MM.1S (cell line): ENCODE results near the gene RUNX1.
"Not testable (repeated sequence)": the region's sequence is repeated elsewhere in the genome, so short reads cannot be mapped to it uniquely, and the experiment has no call there.

Experiments used
- DNase-seq: peaks from one replicate; pipeline ENCODE4 v3.0.0-alpha.2; 2015
- H2AFZ ChIP-seq: fragments of 300-600 bp; sonication (generic); 2 replicates; pipeline ENCODE4 v1.6.0; 2016; ENCODE audit warnings: antibody characterized with exemption, low read length
- H3F3A ChIP-seq: fragments of 300-600 bp; sonication (generic); 2 replicates; pipeline ENCODE4 v1.6.1; 2016; ENCODE audit warnings: mild to moderate bottlenecking, antibody characterized with exemption, low read length, moderate library complexity, mixed read lengths; ENCODE audit not compliant: insufficient read depth
- H3K27ac ChIP-seq: fragments of 300-600 bp; sonication (generic); 2 replicates; pipeline ENCODE4 v1.5.1; 2016; ENCODE audit warnings: mild to moderate bottlenecking, low read length
- H3K27me3 ChIP-seq: fragments of 300-600 bp; sonication (generic); replicated peaks from 2 replicates; pipeline ENCODE4 v1.6.0; 2016; ENCODE audit warnings: low read length; ENCODE audit not compliant: insufficient read depth
- H3K36me3 ChIP-seq: fragments of 300-600 bp; sonication (generic); replicated peaks from 2 replicates; pipeline ENCODE4 v1.6.1; 2016; ENCODE audit warnings: mild to moderate bottlenecking, low read length, mixed read lengths; ENCODE audit not compliant: insufficient read depth
- H3K4me1 ChIP-seq: fragments of 300-600 bp; sonication (generic); 2 replicates; pipeline ENCODE4 v1.6.1; 2016; ENCODE audit warnings: low read length, mixed read lengths
- H3K4me2 ChIP-seq: fragments of 300-600 bp; sonication (generic); 2 replicates; pipeline ENCODE4 v1.6.0; 2016; ENCODE audit warnings: low read depth, low read length
- H3K4me3 ChIP-seq: fragments of 300-600 bp; sonication (generic); 2 replicates; pipeline ENCODE4 v1.5.1; 2016; ENCODE audit warnings: low read length, mixed read lengths
- H3K79me2 ChIP-seq: fragments of 300-600 bp; sonication (generic); 2 replicates; pipeline ENCODE4 v1.6.1; 2016; ENCODE audit warnings: mixed run types, low read length, mixed read lengths
- H3K9ac ChIP-seq: fragments of 300-600 bp; sonication (generic); 2 replicates; pipeline ENCODE4 v1.6.1; 2016; ENCODE audit warnings: low read length, mixed read lengths
- H3K9me2 ChIP-seq: fragments of 300-600 bp; sonication (generic); replicated peaks from 2 replicates; pipeline ENCODE4 v1.6.1; 2016; ENCODE audit warnings: mild to moderate bottlenecking, low read length, mixed read lengths; ENCODE audit not compliant: insufficient read depth
- H3K9me3 ChIP-seq: fragments of 300-600 bp; sonication (generic); replicated peaks from 2 replicates; pipeline ENCODE4 v1.6.1; 2016; ENCODE audit warnings: mild to moderate bottlenecking, low read length, mixed read lengths; ENCODE audit not compliant: insufficient read depth
- H4K20me1 ChIP-seq: fragments of 300-600 bp; sonication (generic); 2 replicates; pipeline ENCODE4 v1.6.1; 2016; ENCODE audit warnings: mild to moderate bottlenecking, low read length, moderate library complexity, mixed read lengths; ENCODE audit not compliant: insufficient read depth
- EZH2 ChIP-seq: fragments of 300-600 bp; sonication (generic); optimal IDR thresholded peaks from 2 replicates; pipeline ENCODE3; 2017; ENCODE audit warnings: low read depth, mild to moderate bottlenecking, antibody characterized with exemption, low read length, mixed read lengths
- EZH2phosphoT487 ChIP-seq: fragments of 300-600 bp; sonication (generic); IDR thresholded peaks from 2 replicates; pipeline ENCODE4 v1.6.1; 2018; ENCODE audit warnings: antibody characterized with exemption, low read length
- TF ChIP-seq, protein P1 (sequence below): fragments of 300-600 bp; sonication (generic); IDR thresholded peaks from 2 replicates; pipeline ENCODE4 v1.5.1; 2016; ENCODE audit warnings: antibody characterized with exemption, low read length, mixed read lengths

Gene RUNX1

GRCh38 chr21:34994766-34995631, 54.1 kb downstream of the RUNX1 start:
- Histone ChIP-seq H3K4me3 (no peak overlapping the region), H3K27ac (no peak overlapping the region), H3K9ac (no peak overlapping the region), H3F3A (no peaks in the 10 kb centered on the region), H3K4me2 (no peak overlapping the region), H4K20me1 (no peaks in the 10 kb centered on the region), H3K9me3 (no peaks in the 10 kb centered on the region), H3K4me1 (no peaks in the 10 kb centered on the region), H2AFZ (no peak overlapping the region), H3K9me2 (no peaks in the 10 kb centered on the region), H3K79me2 (no peaks in the 10 kb centered on the region), H3K27me3 (no peaks in the 10 kb centered on the region), H3K36me3 (no peaks in the 10 kb centered on the region)
- no peak for DNase-seq
- TF ChIP-seq EZH2phosphoT487 (no peak), EZH2 (no peak)
- TF ChIP-seq, protein P1, sequence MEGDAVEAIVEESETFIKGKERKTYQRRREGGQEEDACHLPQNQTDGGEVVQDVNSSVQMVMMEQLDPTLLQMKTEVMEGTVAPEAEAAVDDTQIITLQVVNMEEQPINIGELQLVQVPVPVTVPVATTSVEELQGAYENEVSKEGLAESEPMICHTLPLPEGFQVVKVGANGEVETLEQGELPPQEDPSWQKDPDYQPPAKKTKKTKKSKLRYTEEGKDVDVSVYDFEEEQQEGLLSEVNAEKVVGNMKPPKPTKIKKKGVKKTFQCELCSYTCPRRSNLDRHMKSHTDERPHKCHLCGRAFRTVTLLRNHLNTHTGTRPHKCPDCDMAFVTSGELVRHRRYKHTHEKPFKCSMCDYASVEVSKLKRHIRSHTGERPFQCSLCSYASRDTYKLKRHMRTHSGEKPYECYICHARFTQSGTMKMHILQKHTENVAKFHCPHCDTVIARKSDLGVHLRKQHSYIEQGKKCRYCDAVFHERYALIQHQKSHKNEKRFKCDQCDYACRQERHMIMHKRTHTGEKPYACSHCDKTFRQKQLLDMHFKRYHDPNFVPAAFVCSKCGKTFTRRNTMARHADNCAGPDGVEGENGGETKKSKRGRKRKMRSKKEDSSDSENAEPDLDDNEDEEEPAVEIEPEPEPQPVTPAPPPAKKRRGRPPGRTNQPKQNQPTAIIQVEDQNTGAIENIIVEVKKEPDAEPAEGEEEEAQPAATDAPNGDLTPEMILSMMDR, result no peak

GRCh38 chr21:34993521-34993921, 55.6 kb downstream of the RUNX1 start:
- H3K9me2 ChIP-seq, H3K4me1 ChIP-seq, H2AFZ ChIP-seq, H3K4me3 ChIP-seq, DNase-seq, H3K79me2 ChIP-seq, H3K36me3 ChIP-seq, H3K9me3 ChIP-seq, H3K9ac ChIP-seq, H4K20me1 ChIP-seq, H3K4me2 ChIP-seq, H3F3A ChIP-seq, H3K27ac ChIP-seq, H3K27me3 ChIP-seq: not testable (repeated sequence)

DNA sequence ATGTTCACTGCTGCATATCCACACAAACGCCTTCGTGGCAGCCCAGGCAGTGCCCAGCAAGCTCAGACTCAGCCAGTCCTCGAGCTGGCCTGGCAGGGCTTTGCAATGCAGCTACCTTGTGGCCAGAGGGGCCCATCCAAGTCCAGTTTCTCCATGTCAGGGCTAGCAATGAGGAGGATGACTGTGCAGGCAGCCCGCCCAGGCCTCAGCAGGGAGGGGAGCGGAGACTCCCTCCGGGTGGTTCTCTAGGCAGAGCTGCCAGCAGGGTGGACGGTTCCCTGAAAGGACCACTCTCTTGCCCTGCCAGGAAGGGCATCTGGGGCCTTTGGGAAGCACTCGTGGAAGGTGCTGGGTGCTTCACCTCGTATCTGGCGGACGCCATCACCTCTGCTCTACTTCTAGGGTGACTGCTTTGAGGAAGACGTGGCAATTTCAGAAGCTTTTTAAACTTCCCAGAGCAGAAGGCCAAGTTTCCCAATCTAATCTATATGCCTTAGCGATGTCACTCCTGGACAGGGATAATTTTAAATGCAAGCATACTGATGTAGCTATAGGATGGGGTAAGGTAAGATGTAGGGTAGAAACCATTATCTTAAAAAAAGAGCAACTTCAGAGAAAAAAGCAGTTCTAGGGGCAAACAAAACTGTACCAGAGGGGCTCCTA, 56.2 kb downstream of the RUNX1 start:
- Histone ChIP-seq H3K36me3 (no peaks in the 10 kb centered on the region), H3K79me2 (no peaks in the 10 kb centered on the region), H3K9me2 (no peaks in the 10 kb centered on the region), H3K9ac (no peak overlapping the region), H3K4me2 (no peak overlapping the region), H3K4me1 (no peaks in the 10 kb centered on the region), H3K27ac (no peak overlapping the region), H2AFZ (no peak overlapping the region), H3K9me3 (no peaks in the 10 kb centered on the region), H3K27me3 (no peaks in the 10 kb centered on the region), H4K20me1 (no peaks in the 10 kb centered on the region), H3K4me3 (no peak overlapping the region), H3F3A (no peaks in the 10 kb centered on the region)
- DNase-seq, result no peak
- TF ChIP-seq, protein P1, result no peak
- TF ChIP-seq EZH2phosphoT487 (no peak), EZH2 (no peak)

DNA sequence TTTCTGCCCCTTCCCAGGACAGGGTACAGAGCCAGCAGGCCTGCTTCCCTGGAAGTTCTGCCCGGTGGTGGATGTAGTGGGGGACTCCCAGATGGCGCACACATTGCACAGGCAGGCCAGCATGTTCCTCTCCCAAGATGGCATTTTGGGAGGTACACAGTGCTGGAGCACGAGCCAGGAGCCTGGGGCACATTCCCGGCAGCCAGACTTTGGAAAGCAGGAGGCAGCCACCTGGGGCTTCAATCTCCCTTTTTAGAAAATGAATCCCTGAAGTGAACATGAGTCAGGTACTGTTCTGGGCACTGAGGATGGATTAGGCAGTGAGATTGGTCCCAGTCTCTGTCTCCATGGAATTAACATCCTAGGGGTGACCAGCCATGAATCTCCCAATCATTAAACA, 56.9 kb downstream of the RUNX1 start:
- Histone ChIP-seq H3K27me3 (no peaks in the 10 kb centered on the region), H3K9ac (no peak overlapping the region), H4K20me1 (no peaks in the 10 kb centered on the region), H3K4me3 (no peak overlapping the region), H3K79me2 (no peaks in the 10 kb centered on the region), H3K36me3 (no peaks in the 10 kb centered on the region), H2AFZ (no peak overlapping the region), H3F3A (peaks cover 5% of the 10 kb centered on the region; the same call in 1 of the 2 replicates), H3K9me3 (no peaks in the 10 kb centered on the region), H3K9me2 (no peaks in the 10 kb centered on the region), H3K27ac (no peak overlapping the region), H3K4me2 (no peak overlapping the region), H3K4me1 (peaks cover 4% of the 10 kb centered on the region; the same call in 1 of the 2 replicates)
- TF ChIP-seq EZH2, result no peak
- TF ChIP-seq, protein P1, result no peak
- no peak for TF ChIP-seq EZH2phosphoT487
- DNase-seq, result no peak
